ENCODE results near the gene KHNYN.
"Not testable (repeated sequence)": the region's sequence is repeated elsewhere in the genome, so short reads cannot be mapped to it uniquely, and the experiment has no call there.

KHNYN gene

GRCh38 chr14:24443053-24443665, 13.4 kb downstream of the KHNYN start:
- no peak for TF ChIP-seq CTCF (IDR thresholded peaks at IDR 0.05; ENCODE audit: control extremely low read depth, extremely low read depth, low read depth, missing control alignments)
- DNase-seq (ENCODE audit: extremely low spot score): no peak
- CTCF ChIA-PET: interaction anchor here (1.2 to 4.9 kb wide), 3 partner anchors 11 to 201 kb away, joined by 4 to 69 read pairs (median 43); partner anchors contain the start of genes ADCY4 and TINF2
- POLR2A ChIA-PET: interaction anchor here (0.6 to 0.7 kb wide), 2 partner anchors 15 to 68 kb away, joined by 4 to 5 read pairs; no protein-coding TSS in a partner anchor

GRCh38 chr14:24450828-24451227, 21.1 kb downstream of the KHNYN start:
- POLR2A ChIA-PET; DNase-seq (ENCODE audit: extremely low spot score); CTCF ChIA-PET: not testable (repeated sequence)

GRCh38 chr14:24456980-24457379, 27.2 kb downstream of the KHNYN start:
- no peak for DNase-seq (ENCODE audit: extremely low spot score)
- no peak for TF ChIP-seq CTCF (IDR thresholded peaks at IDR 0.05; ENCODE audit: control extremely low read depth, extremely low read depth, low read depth, missing control alignments)
- CTCF ChIA-PET: interaction anchor here (1.0 to 2.3 kb wide), 3 partner anchors 13 to 123 kb away, joined by 3 to 6 read pairs (median 3); no protein-coding TSS in a partner anchor
- POLR2A ChIA-PET: no interaction called here

GRCh38 chr14:24458736-24459135, 29.0 kb downstream of the KHNYN start:
- DNase-seq (ENCODE audit: extremely low spot score): no peak
- TF ChIP-seq CTCF (IDR thresholded peaks at IDR 0.05; ENCODE audit: control extremely low read depth, extremely low read depth, low read depth, missing control alignments): no peak
- POLR2A ChIA-PET: interaction anchor here (0.5 kb wide), 1 partner anchor 15 kb away, joined by 5 read pairs; no protein-coding TSS in a partner anchor
- CTCF ChIA-PET: interaction anchor here (1.3 to 2.3 kb wide), 2 partner anchors 125 to 221 kb away, joined by 4 to 6 read pairs; no protein-coding TSS in a partner anchor

GRCh38 chr14:24459331-24459730, 29.6 kb downstream of the KHNYN start:
- ChIA-PET CTCF (interaction anchor here (0.8 to 1.3 kb wide), 5 partner anchors 28 to 219 kb away, joined by 3 to 4 read pairs (median 3); partner anchors contain the start of gene CIDEB), POLR2A (no interaction called here)
- no peak for TF ChIP-seq CTCF (IDR thresholded peaks at IDR 0.05; ENCODE audit: control extremely low read depth, extremely low read depth, low read depth, missing control alignments)
- DNase-seq (ENCODE audit: extremely low spot score): no peak

GRCh38 chr14:24461336-24461735, 31.6 kb downstream of the KHNYN start:
- DNase-seq (ENCODE audit: extremely low spot score): no peak
- ChIA-PET POLR2A (no interaction called here), CTCF (no interaction called here)
- no peak for TF ChIP-seq CTCF (IDR thresholded peaks at IDR 0.05; ENCODE audit: control extremely low read depth, extremely low read depth, low read depth, missing control alignments)
